ENCODE data around the gene TAF7L. TPM values are rescaled to one million over a fixed set of nuclear protein-coding genes. Genes with fewer than 3 reads are reported as not detected.
"Not testable (repeated sequence)": the region's sequence is repeated elsewhere in the genome, so short reads cannot be mapped to it uniquely, and the experiment has no call there.

The TAF7L gene, protein sequence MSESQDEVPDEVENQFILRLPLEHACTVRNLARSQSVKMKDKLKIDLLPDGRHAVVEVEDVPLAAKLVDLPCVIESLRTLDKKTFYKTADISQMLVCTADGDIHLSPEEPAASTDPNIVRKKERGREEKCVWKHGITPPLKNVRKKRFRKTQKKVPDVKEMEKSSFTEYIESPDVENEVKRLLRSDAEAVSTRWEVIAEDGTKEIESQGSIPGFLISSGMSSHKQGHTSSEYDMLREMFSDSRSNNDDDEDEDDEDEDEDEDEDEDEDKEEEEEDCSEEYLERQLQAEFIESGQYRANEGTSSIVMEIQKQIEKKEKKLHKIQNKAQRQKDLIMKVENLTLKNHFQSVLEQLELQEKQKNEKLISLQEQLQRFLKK
- not detected for total RNA-seq
- long read RNA-seq, donor 1, result 0 reads
- long read RNA-seq, donor 2, result 0 reads

DNA sequence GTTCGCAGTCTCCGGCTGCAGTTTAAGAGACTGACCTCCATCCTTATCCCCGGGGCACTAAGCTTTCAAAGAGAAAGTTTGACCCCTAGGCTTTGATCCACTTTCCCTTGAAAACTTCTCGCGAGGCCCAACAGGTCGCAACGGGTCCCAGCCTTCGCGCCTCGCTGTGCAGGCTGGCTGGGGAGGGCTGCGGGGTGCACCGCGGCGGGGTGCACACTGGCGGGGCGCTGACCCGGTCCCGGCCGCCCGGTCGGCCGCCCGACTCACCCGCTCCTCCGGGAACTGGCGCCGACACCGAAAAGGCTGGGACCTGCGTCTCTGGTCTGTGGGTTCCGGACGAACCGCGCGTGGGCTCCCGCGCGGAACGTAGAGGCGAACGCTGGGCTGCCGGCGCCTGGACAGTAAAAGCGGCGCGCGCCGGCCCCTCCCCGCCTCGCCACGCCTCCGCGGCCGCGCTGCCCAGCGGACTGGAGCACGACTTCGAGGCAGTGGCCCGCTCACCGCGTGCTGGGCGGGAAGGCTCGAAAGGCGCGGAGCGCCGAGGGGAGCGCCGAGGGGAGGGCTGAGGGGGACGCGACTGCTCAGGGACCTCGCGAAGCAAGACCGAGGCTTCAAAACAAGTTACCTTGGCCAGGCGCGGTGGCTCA, at the start of gene TAF7L:
Gene TAF7L, minus strand, starts transcription at position 378 of the 647 bp plus-strand sequence. CDS start 3,791 bp downstream, outside the sequence.
- no peak for DNase-seq (ENCODE audit: low spot score)
- intact Hi-C loops (cut with DNase I), result no loop called here

DNA sequence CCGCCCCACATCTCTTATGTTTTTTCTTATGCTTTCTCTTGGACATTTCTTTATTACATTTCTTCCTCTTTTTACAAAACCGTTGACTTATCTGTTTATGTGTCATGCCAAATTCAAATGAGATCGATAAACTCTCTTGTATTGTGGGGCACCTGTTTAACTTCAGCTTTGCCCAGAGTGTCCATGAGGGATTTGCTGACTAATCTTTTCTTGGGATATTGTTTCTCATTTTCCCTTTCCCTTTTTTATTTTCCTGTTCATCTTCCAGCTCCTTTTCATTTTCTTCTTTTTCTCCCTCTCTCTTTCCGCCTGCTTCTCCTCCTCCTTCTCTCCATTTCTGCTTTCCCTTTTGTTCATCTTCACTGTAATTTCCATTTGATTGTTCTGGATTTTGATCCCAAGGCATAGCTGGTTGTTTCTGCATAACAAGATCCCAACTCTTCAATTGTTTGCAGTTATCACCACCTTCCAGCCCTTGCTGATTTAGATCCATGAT, 46.7 kb upstream of the TAF7L start:
- DNase-seq (ENCODE audit: low spot score), result no peak
- intact Hi-C loops (cut with DNase I), result no loop called here

DNA sequence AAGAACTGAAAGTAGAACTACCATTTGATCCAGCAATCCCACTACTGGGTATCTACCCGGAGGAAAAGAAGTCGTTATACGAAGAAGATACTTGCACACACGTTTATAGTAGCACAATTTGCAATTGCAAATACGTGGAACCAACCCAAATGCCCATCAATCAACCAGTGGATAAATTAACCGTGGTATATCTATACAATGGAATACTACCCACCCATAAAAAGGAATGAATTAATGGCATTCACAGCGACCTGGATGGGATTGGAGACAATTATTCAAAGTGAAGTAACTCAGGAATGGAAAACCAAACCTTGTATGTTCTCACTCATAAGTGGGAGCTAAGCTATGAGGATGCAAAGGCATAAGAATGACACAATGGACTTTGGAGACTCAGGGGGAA, 43.2 kb upstream of the TAF7L start:
- DNase-seq (ENCODE audit: low spot score); intact Hi-C loops (cut with DNase I): not testable (repeated sequence)

DNA sequence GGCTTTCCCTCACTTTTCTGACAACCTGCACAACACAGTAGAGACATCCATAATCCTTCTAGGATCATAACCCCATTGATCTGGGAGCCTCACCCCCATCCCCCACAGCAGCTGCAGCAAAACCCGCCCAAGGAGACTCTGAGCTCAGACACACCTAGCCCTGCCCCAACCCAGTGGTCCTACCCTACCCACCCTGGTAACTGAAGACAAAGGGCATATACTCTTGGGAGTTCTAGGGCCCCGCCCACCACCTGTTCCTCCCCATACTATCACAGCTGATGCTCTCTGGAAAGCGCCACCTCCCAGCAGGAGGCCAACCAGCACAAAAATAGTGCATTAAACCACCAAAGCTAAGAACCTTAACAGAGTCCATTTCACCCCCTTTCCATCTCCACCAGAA, 35.5 kb upstream of the TAF7L start:
- intact Hi-C loops (cut with DNase I); DNase-seq (ENCODE audit: low spot score): not testable (repeated sequence)

DNA sequence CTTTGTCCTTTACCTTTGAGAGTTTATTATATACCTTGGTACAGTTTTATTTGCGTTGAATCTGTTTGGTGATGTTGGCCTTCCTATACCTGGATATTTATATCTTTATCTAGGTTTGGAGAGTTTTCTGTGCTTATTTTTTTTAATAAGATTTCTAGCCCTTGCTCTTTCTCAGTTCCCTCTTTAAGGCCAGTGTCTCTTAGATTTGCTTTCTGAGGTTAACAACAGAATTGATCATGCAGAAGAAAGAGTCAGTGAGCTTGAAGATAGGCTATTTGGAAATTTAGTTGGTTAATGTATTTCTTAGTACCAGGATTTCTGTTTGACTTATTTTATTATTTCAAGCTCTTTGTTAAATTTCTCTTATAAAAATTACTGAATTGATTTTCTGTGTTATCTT, 12.7 kb upstream of the TAF7L start:
- intact Hi-C loops (cut with DNase I), result no loop called here
- no peak for DNase-seq (ENCODE audit: low spot score)

DNA sequence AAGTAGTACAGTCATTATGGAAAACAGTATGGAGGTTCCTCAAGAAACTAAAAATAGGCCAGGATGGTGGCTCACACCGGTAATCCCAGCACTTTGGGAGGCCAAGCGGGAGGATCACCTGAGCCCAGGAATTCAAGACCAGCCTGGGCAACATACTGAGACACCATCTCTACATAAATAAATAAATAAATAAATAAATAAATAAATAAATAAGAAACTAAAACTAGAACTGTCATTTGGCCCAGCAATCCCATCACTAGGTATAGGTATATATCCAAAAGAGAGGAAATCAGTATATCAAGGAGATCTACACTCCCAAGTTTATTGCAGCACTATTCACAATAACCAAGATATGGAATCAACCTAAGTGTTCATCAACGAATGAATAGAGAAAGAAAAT, 4.5 kb upstream of the TAF7L start:
- intact Hi-C loops (cut with DNase I); DNase-seq (ENCODE audit: low spot score): not testable (repeated sequence)

DNA sequence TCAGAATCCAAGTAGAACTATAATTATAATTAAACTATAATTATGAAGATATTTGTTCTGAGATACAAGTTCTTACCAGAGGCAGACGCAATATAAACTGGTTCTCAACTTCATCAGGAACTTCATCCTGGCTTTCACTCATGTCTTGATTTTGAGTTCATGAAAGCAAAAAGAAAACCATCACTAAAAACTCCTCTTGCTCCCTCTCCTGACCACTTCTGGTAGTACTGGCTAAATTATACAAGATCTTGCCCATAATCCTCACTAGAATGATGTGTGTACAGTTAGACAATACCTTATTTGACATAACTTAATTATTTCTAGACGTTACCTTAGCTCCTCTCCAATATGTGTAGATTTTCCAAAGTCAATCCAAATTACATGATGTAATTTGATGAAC, 3.7 kb downstream of the TAF7L start:
- DNase-seq (ENCODE audit: low spot score), result no peak
- intact Hi-C loops (cut with DNase I), result no loop called here

DNA sequence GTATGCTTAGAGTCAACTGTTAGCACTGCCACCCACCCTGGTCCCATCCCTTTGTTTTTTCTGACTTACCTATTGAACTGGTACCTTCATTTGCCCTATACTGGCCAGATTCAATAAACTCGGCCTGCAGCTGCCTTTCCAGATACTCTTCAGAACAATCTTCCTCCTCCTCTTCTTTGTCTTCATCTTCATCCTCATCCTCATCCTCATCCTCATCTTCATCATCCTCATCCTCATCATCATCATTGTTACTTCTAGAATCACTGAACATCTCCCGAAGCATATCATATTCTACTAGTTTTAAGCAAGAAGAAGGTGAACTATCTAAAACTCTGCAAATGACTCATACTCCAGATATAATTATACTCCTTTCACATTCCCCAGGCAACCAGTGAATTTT, 14.9 kb downstream of the TAF7L start:
- intact Hi-C loops (cut with DNase I), result no loop called here
- DNase-seq (ENCODE audit: low spot score), result no peak

DNA sequence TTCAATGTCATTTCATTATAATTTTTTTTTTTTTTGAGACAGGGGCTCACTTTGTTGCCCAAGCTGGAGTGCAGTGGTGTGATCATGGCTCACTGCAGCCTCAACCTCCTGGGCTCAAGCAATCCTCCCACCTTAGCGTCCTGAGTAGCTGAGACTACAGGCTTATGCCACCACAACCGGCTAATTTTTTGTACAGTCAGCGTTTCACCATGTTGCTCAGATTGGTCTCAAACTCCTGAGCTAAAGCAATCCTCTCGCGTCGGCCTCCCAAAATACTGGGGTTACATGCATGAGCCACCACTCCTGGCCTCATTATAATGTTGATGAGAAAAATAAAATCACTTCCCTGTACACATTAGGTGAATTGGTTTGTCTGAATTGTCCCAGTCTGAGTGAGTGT, 16.9 kb downstream of the TAF7L start:
- no peak for DNase-seq (ENCODE audit: low spot score)
- intact Hi-C loops (cut with DNase I), result no loop called here

DNA sequence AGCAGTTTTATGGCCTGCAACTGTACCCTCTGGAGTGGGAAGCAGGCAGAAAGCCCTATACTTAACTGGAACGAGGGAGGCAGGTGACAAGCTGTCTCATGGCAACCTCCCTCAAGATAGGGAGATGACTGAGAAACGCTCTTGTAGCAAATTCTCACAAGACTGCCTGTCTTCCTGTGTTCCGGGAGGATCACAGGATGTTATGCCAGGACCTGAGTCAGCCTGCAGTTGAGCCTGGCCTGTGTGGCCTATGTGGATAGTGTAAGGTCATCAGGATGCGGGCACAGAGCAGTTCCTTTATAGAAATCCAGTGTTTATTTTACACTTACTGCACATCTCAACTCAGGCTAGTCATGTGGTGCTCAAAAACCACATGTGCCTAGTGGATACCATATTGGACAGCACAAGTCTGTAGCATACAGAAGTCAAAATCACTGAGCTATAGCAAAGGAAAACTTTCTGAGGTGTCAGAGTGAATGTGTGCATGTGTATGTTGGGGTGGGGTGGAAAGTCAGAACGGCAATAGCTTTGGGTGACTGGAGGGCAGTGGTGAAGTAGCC, 25.2 kb downstream of the TAF7L start:
- intact Hi-C loops (cut with DNase I), result no loop called here
- DNase-seq (ENCODE audit: low spot score), result no peak

DNA sequence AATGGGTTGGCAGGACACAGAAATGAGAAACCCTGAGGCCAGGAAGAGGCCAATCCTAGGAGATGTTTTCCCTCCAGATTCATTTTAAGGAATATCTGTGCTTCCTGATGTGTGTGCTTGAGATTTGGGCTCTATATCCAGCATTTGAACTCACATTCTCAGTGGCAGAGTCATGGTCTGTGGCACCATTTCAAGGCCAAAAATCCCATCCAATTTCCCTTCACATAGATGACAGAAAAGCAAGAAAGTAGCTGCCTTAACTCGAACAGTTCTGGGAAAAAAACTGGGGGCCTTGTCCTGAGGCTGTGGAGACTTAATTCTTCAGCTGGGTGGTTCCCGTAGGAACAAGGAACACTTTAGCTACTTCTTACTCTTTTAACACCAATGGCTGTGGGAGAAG, 27.4 kb downstream of the TAF7L start:
- DNase-seq (ENCODE audit: low spot score), result no peak
- intact Hi-C loops (cut with DNase I), result no loop called here

DNA sequence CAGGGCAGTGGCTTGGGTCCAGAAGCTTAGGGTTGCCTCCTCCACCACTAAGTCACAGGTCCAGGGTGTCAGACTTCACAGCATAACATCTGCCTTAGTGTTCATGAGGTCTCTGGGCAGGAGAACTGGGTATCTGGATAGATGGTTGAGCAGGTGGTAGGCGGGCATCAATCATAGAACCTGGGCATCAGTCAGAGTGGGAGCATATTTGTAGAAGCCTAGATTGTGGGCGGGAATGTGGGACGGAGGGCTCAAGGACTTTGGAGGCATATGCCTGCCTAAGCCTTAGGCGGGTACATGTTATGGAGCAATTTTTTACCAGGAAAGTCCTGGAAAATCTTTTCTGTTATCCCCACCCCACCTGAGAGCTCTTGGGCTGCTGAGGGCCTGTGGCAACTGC, 28.5 kb downstream of the TAF7L start:
- intact Hi-C loops (cut with DNase I), result no loop called here
- DNase-seq (ENCODE audit: low spot score), result no peak

DNA sequence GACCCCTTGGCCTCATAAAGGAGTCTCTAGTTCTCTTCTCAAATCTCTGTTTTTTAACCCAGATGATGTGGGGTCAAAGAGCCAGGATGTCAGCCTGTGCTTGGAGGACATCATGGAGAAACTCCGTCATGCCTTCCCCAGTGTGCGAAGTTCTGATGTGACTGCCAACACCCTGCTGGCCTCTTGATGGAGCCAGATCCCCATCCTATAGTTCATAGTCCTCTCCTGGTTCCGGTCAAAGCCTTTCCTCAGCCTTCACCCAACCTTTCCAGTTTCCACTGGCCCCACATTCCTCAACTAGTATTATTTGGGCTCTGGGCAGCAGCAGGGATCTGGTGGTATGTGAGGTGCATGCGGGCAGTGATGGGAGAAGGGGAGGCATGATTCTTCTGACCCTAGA, 30.7 kb downstream of the TAF7L start:
- DNase-seq (ENCODE audit: low spot score), result no peak
- intact Hi-C loops (cut with DNase I), result no loop called here

DNA sequence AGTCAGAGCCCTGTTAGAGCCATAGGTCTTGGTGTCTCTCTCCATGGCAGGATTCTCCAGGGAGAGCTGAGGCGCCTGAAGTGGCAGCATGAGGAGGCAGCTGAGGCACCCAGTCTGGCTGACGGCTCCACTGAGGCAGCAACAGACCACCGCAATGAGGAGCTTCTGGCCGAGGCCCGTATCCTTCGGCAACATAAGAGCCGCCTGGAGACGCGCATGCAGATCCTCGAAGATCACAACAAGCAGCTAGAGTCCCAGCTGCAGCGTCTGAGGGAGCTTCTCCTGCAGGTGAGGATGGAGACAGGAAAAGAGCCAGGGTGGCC, 32.9 kb downstream of the TAF7L start:
- DNase-seq (ENCODE audit: low spot score), result no peak
- intact Hi-C loops (cut with DNase I), result no loop called here

DNA sequence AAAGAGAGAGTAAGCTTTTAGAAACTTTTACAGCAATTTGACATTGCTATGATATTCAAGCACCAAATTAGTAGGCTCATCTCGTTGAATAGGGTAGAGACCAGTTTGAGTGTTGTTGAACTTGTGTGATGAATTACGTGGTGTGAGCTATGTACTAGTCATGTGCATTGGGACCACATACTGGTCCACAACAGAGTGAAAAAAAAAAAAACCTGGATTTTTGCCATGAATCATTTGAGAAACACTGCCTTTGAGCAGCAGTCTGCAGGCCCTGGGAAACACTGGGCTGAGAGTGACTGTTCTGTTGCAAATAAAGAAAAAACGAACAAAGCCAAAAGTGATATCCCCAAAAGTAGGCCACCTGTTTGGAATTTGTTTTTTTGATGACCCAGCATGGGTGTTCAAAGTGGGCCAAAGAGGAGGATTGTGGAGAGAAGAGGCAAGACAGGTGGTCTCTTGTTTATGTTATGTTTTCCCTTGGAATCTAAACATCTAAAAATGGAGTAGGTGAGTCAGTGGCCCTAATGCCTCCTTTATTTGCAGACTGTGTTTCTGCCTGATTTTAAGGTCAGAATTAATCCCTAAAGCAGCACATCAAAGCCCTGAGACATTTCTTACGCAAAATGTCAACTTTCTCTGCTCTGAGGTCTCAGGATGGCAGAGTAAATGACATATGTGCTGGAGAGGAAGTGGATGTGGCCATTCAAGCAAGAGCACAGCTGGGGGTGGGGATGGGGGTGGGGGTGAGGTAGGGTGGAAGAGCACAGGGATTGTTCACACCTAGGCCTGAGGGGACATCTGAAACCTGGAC, 33.5 kb downstream of the TAF7L start:
- DNase-seq (ENCODE audit: low spot score), result no peak
- intact Hi-C loops (cut with DNase I), result no loop called here

DNA sequence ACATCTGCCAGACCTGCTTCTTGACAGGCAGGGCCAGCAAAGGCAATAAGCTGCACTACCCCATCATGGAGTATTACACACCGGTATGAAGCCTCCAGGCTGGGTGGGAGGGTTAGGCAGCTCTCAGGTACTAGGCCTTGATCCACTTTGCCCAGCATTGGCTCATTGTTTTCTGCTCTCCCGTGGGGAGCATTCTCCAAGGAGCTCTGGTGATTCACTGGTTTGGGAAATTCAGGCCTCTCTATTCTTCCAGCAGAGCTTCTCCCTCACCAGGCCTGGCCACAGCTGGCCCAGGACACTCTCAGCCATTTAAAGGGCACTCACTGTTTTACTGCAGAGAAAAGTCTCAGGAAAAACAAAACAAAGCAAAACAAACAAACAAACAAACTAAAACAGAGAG, 38.5 kb downstream of the TAF7L start:
- intact Hi-C loops (cut with DNase I), result no loop called here
- no peak for DNase-seq (ENCODE audit: low spot score)

DNA sequence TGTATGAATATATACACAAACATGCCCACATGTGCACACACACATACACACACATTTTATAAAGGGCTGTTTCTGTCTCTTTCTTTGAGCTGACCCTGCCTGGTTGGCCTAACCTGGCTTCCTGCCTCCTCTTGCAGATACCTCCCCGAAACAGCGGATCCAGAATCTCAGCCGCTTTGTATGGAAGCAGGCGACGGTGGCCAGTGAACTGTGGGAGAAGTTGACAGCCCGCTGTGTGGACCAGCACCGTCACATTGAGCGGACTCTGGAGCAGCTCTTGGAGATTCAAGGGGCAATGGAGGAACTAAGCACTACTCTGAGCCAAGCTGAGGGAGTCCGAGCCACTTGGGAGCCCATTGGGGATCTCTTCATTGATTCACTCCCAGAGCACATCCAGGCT, 49.6 kb downstream of the TAF7L start:
- intact Hi-C loops (cut with DNase I), result no loop called here
- DNase-seq (ENCODE audit: low spot score), result no peak

DNA sequence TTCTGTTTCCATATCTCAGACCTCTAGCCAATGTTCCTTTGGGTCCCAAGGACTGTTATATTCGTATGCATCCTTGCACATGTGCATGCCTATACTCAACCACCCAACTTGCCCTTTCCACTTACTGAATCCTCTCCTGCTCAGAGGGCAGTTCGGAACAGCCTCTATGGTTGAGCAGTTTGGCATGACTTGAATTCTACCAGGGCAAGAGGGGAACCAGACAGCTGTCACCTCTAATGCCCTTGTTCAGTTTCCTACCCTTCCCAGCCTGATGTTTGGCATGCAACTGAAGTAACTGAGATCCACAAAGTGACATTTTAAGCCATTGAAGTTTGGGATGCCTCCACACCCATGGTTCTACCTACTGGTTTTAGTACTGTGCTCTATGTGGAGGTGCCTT, 54.1 kb downstream of the TAF7L start:
- intact Hi-C loops (cut with DNase I), result no loop called here
- no peak for DNase-seq (ENCODE audit: low spot score)

DNA sequence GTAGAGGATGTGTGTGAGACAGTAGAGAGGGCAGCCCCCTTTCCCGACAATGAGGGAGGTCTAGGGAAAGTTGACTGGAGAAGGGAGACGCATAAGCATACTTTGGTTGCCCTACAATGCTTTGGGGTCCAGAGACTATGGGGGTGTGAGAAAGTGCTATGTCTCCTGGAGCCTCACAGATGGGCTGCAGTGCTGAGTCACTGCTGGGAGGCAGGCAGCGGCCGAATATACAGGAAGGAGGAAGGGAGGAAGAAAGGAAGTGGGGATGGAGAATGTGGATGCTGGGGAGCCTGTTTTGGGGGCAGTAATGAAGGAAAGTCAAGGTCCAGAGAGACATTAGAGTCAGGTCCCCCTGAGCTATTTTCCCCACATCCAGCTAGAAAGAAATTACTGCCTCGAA, 58.8 kb downstream of the TAF7L start:
- no peak for DNase-seq (ENCODE audit: low spot score)
- intact Hi-C loops (cut with DNase I), result no loop called here

DNA sequence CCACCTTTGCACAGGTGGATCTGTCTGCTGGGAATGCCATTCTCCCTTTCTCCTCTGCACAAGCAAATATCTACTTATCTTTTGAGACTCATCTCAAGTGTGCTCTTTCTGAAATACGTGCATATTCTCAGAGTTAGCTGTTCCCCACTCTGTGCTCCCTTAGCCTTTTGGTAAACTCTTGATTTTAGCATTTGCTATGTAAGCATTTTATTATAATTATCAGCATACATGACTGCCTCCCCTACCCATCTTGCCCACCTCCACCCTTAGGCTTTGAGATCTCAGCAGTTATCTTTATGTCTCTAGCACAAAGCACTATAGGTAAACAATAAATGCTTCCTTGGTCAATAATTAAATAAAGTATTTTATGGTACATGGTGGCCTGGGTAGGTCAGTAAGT, 60.1 kb downstream of the TAF7L start:
- no peak for DNase-seq (ENCODE audit: low spot score)
- intact Hi-C loops (cut with DNase I), result no loop called here

All from posterior vena cava (tissue), 2 donors.